ENCODE measurements around the gene BTAF1. TPM values are rescaled to one million over a fixed set of nuclear protein-coding genes. Genes with fewer than 3 reads are reported as not detected.

Gene BTAF1
- total RNA-seq, 1 experiment from 2014 or later = 42.3 TPM

GRCh38 chr10:92074126-92074887, 150.7 kb downstream of the BTAF1 start:
- Histone ChIP-seq H3K4me1 (ENCODE audit: insufficient read depth, low read length, poor library complexity, severe bottlenecking) (no peaks in the 10 kb centered on the region), H3K36me3 (ENCODE audit: insufficient read depth, low read length, poor library complexity, severe bottlenecking) (no peaks in the 10 kb centered on the region), H3K9me3 (ENCODE audit: low read depth, low read length, poor library complexity, severe bottlenecking) (no peaks in the 10 kb centered on the region), H3K4me3 (ENCODE audit: low read depth, low read length, poor library complexity, severe bottlenecking) (no peak overlapping the region), H3K27ac (ENCODE audit: low read depth, low read length, poor library complexity, severe bottlenecking) (no peak overlapping the region), H3K27me3 (replicated peaks; ENCODE audit: insufficient read depth, low read depth, low read length, poor library complexity) (no peaks in the 10 kb centered on the region)
- ChIA-PET POLR2A (ENCODE audit: low non-redundant PET) (no interaction called here), CTCF (interaction anchor here (1.0 kb wide), 1 partner anchor 14 kb away, joined by 4 read pairs; no protein-coding TSS in a partner anchor)
- peak; percentile 7 for DNase-seq (ENCODE audit: low spot score)
- peak; percentile 35; the same call in 1 of the 2 replicates for TF ChIP-seq CTCF (conservative IDR thresholded peaks at IDR 0.05; ENCODE audit: low read depth, low read length)
- TF ChIP-seq EZH2 (IDR thresholded peaks at IDR 0.05; ENCODE audit: borderline replicate concordance, low read depth, low read length, poor library complexity, severe bottlenecking) = no peak
- no TSS peak for BruUV-seq (replicated peaks)
- intact Hi-C loops (cut with micrococcal nuclease; ENCODE audit: unreplicated experiment) = no loop called here

GRCh38 chr10:92075829-92076228, 152.3 kb downstream of the BTAF1 start:
- H3K4me3 ChIP-seq (ENCODE audit: low read depth, low read length, poor library complexity, severe bottlenecking) = no peak overlapping the region
- no peaks in the 10 kb centered on the region for H3K27me3 ChIP-seq (replicated peaks; ENCODE audit: insufficient read depth, low read depth, low read length, poor library complexity)
- no peak for TF ChIP-seq EZH2 (IDR thresholded peaks at IDR 0.05; ENCODE audit: borderline replicate concordance, low read depth, low read length, poor library complexity, severe bottlenecking)
- no peak for TF ChIP-seq CTCF (conservative IDR thresholded peaks at IDR 0.05; ENCODE audit: low read depth, low read length)
- H3K9me3 ChIP-seq (ENCODE audit: low read depth, low read length, poor library complexity, severe bottlenecking) = no peaks in the 10 kb centered on the region
- ChIA-PET POLR2A (ENCODE audit: low non-redundant PET) (no interaction called here), CTCF (no interaction called here)
- DNase-seq (ENCODE audit: low spot score) = no peak
- intact Hi-C loops (cut with micrococcal nuclease; ENCODE audit: unreplicated experiment) = no loop called here
- H3K4me1 ChIP-seq (ENCODE audit: insufficient read depth, low read length, poor library complexity, severe bottlenecking) = no peaks in the 10 kb centered on the region
- no peaks in the 10 kb centered on the region for H3K36me3 ChIP-seq (ENCODE audit: insufficient read depth, low read length, poor library complexity, severe bottlenecking)
- no TSS peak for BruUV-seq (replicated peaks)
- no peak overlapping the region for H3K27ac ChIP-seq (ENCODE audit: low read depth, low read length, poor library complexity, severe bottlenecking)

GRCh38 chr10:92076722-92077121, 153.2 kb downstream of the BTAF1 start:
- intact Hi-C loops (cut with micrococcal nuclease; ENCODE audit: unreplicated experiment) = no loop called here
- no peaks in the 10 kb centered on the region for H3K4me1 ChIP-seq (ENCODE audit: insufficient read depth, low read length, poor library complexity, severe bottlenecking)
- ChIA-PET POLR2A (ENCODE audit: low non-redundant PET) (no interaction called here), CTCF (no interaction called here)
- DNase-seq (ENCODE audit: low spot score) = no peak
- no peaks in the 10 kb centered on the region for H3K27me3 ChIP-seq (replicated peaks; ENCODE audit: insufficient read depth, low read depth, low read length, poor library complexity)
- no peak for TF ChIP-seq CTCF (conservative IDR thresholded peaks at IDR 0.05; ENCODE audit: low read depth, low read length)
- TF ChIP-seq EZH2 (IDR thresholded peaks at IDR 0.05; ENCODE audit: borderline replicate concordance, low read depth, low read length, poor library complexity, severe bottlenecking) = no peak
- H3K9me3 ChIP-seq (ENCODE audit: low read depth, low read length, poor library complexity, severe bottlenecking) = no peaks in the 10 kb centered on the region
- H3K27ac ChIP-seq (ENCODE audit: low read depth, low read length, poor library complexity, severe bottlenecking) = no peak overlapping the region
- BruUV-seq (replicated peaks) = no TSS peak
- no peaks in the 10 kb centered on the region for H3K36me3 ChIP-seq (ENCODE audit: insufficient read depth, low read length, poor library complexity, severe bottlenecking)
- H3K4me3 ChIP-seq (ENCODE audit: low read depth, low read length, poor library complexity, severe bottlenecking) = no peak overlapping the region
